Esophagus squamous epithelium (tissue), 4 donors: ENCODE measurements around the gene SPATA9.

ENCODE experiments used
- POLR2A ChIP-seq, 4 donors: fragments of 450-650 bp; IDR thresholded peaks; one replicate each; pipeline ENCODE4 v1.6.1; 2017; ENCODE audit warnings: antibody characterized with exemption in 4 of 4, mild to moderate bottlenecking in 4 of 4, moderate library complexity in 3 of 4
- TF ChIP-seq, protein P1 (sequence below), 6 experiments: fragments of 450-650 bp in 4 of 6; fragments of 200-600 bp in 2 of 6; sonication (generic) in 2 of 6; IDR thresholded peaks; one replicate each; pipeline ENCODE4 v1.5.1; 2016 to 2019; ENCODE audit warnings: antibody characterized with exemption in 6 of 6, mild to moderate bottlenecking in 4 of 6, moderate library complexity in 4 of 6

DNA sequence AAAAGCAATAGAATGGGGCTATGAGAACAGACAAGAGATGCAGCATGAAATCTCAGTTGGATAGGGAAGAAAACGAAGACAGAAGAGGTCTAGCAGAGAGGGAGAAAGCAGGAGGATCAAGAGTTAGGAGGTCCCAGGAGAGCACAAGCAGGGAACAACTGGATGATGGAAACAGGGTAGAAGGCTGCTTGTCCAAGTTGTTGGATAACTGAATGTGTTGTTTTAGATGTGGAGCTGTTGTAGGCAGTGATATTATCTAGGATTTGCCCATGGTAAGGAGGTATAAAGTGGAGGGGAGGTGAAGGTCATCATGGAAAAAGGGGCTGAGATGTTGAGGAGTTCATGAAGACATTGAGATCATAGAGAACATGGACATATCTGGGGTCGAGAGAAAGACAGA, 35.9 kb upstream of the SPATA9 start:
- TF ChIP-seq, protein P1, sequence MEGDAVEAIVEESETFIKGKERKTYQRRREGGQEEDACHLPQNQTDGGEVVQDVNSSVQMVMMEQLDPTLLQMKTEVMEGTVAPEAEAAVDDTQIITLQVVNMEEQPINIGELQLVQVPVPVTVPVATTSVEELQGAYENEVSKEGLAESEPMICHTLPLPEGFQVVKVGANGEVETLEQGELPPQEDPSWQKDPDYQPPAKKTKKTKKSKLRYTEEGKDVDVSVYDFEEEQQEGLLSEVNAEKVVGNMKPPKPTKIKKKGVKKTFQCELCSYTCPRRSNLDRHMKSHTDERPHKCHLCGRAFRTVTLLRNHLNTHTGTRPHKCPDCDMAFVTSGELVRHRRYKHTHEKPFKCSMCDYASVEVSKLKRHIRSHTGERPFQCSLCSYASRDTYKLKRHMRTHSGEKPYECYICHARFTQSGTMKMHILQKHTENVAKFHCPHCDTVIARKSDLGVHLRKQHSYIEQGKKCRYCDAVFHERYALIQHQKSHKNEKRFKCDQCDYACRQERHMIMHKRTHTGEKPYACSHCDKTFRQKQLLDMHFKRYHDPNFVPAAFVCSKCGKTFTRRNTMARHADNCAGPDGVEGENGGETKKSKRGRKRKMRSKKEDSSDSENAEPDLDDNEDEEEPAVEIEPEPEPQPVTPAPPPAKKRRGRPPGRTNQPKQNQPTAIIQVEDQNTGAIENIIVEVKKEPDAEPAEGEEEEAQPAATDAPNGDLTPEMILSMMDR (IDR thresholded peaks at IDR 0.05), result no peak
- no peak for TF ChIP-seq POLR2A (IDR thresholded peaks at IDR 0.05)
